ENCODE measurements around the gene PTPN14. TPM values are rescaled to one million over a fixed set of nuclear protein-coding genes. Genes with fewer than 3 reads are reported as not detected.

PTPN14 gene
- total and polyA plus RNA-seq, 2 experiments from 2014 or later = 18.7 to 70.2 TPM

GRCh38 chr1:214380986-214381695, 170.3 kb downstream of the PTPN14 start:
- Histone ChIP-seq H3F3A (replicated peaks; ENCODE audit: low read depth) (no peaks in the 10 kb centered on the region), H2AFZ (no peak overlapping the region), H3K27ac (ENCODE audit: low read depth) (peak overlapping the region; percentile 63; the same call in 1 of the 2 replicates), H3K4me3 (no peak overlapping the region), H3K27me3 (ENCODE audit: insufficient read depth) (no peaks in the 10 kb centered on the region), H3K36me3 (ENCODE audit: insufficient read depth) (peaks cover 11% of the 10 kb centered on the region), H3K4me2 (no peak overlapping the region), H4K20me1 (replicated peaks; ENCODE audit: insufficient read depth) (no peaks in the 10 kb centered on the region), H3K4me1 (ENCODE audit: insufficient read depth) (peaks cover 25% of the 10 kb centered on the region), H3K9me2 (ENCODE audit: insufficient read depth) (no peaks in the 10 kb centered on the region), H3K79me2 (replicated peaks; ENCODE audit: insufficient read depth) (no peaks in the 10 kb centered on the region)
- TF ChIP-seq ZNF331 (CRISPR knock-in tag; IDR thresholded peaks at IDR 0.05; ENCODE audit: low read depth) (no peak), NANOG (IDR thresholded peaks at IDR 0.05; ENCODE audit: borderline replicate concordance) (no peak), JUNB (IDR thresholded peaks at IDR 0.05; ENCODE audit: unreplicated experiment) (no peak), CREB1 (CRISPR knock-in tag; IDR thresholded peaks at IDR 0.05; ENCODE audit: low read depth) (no peak), STAT1 (IDR thresholded peaks at IDR 0.05; ENCODE audit: unreplicated experiment) (no peak), ETS1 (IDR thresholded peaks at IDR 0.05) (no peak)
- DNase-seq (ENCODE audit: low spot score) = no peak
- Mint-ChIP-seq H3K4me3 (no peak overlapping the region), H3K4me1 (peaks cover 23% of the 10 kb centered on the region), H3K27me3 (ENCODE audit: insufficient read depth, low read depth, poor library complexity) (peaks cover 5% of the 10 kb centered on the region), H3K36me3 (ENCODE audit: low read depth) (peaks cover 42% of the 10 kb centered on the region), H3K9me3 (no peaks in the 10 kb centered on the region), H3K27ac (no peak overlapping the region)
- no peak for ATAC-seq

GRCh38 chr1:214380396-214380795, 171.0 kb downstream of the PTPN14 start:
- DNase-seq (ENCODE audit: low spot score) (no peak), ATAC-seq (peak; percentile 40; the same call in 1 of the 3 replicates)
- Histone ChIP-seq H3K27me3 (ENCODE audit: insufficient read depth) (no peaks in the 10 kb centered on the region), H3K9me2 (ENCODE audit: insufficient read depth) (no peaks in the 10 kb centered on the region), H3K4me1 (ENCODE audit: insufficient read depth) (peaks cover 25% of the 10 kb centered on the region), H3K4me2 (no peak overlapping the region), H3K36me3 (ENCODE audit: insufficient read depth) (peaks cover 4% of the 10 kb centered on the region; the same call in 1 of the 2 replicates), H2AFZ (no peak overlapping the region), H3K27ac (ENCODE audit: low read depth) (peak overlapping the region; percentile 73), H3F3A (replicated peaks; ENCODE audit: low read depth) (no peaks in the 10 kb centered on the region), H3K79me2 (replicated peaks; ENCODE audit: insufficient read depth) (no peaks in the 10 kb centered on the region), H4K20me1 (replicated peaks; ENCODE audit: insufficient read depth) (no peaks in the 10 kb centered on the region), H3K4me3 (no peak overlapping the region)
- H3K36me3 Mint-ChIP-seq (ENCODE audit: low read depth) = peaks cover 42% of the 10 kb centered on the region
- H3K9me3 Mint-ChIP-seq = no peaks in the 10 kb centered on the region
- H3K4me1 Mint-ChIP-seq = peaks cover 23% of the 10 kb centered on the region
- no peak overlapping the region; the same call in 1 of the 2 replicates for H3K27ac Mint-ChIP-seq
- H3K4me3 Mint-ChIP-seq = no peak overlapping the region
- H3K27me3 Mint-ChIP-seq (ENCODE audit: insufficient read depth, low read depth, poor library complexity) = peaks cover 5% of the 10 kb centered on the region
- TF ChIP-seq CREB1 (CRISPR knock-in tag; IDR thresholded peaks at IDR 0.05; ENCODE audit: low read depth) (no peak), NANOG (IDR thresholded peaks at IDR 0.05; ENCODE audit: borderline replicate concordance) (no peak), ZNF114 (CRISPR knock-in tag; IDR thresholded peaks at IDR 0.05) (no peak), EZH2 (IDR thresholded peaks at IDR 0.05; ENCODE audit: low read depth, unreplicated experiment) (no peak), ZNF331 (CRISPR knock-in tag; IDR thresholded peaks at IDR 0.05; ENCODE audit: low read depth) (no peak), ZNF462 (CRISPR knock-in tag; IDR thresholded peaks at IDR 0.05) (no peak), POLR2AphosphoS5 (IDR thresholded peaks at IDR 0.05; ENCODE audit: low read depth) (no peak)

All from GM23338 (cell line).